Measurements from ENCODE around the gene PIK3CB.
"Not testable (repeated sequence)": the region's sequence is repeated elsewhere in the genome, so short reads cannot be mapped to it uniquely, and the experiment has no call there.

The PIK3CB gene

DNA sequence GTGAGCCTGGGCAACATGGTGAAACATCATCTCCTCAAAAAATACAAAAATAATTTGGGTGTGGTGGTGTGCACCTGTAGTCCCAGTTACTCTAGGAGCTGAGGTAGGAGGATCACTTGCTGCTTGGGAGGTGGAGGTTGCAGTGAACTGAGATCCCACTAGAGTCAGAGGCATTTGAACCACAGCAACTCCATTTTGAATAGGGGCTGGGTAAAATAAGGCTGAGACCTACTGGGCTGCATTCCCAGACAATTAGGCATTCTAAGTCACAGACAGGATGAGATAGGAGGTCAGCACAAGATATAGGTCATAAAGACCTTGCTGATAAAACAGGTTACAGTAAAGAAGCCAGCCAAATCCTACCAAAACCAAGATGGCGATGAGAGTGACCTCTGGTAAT is 12.1 kb upstream of the PIK3CB start:
- not testable (repeated sequence) for DNase-seq (ENCODE audit: low spot score)

DNA sequence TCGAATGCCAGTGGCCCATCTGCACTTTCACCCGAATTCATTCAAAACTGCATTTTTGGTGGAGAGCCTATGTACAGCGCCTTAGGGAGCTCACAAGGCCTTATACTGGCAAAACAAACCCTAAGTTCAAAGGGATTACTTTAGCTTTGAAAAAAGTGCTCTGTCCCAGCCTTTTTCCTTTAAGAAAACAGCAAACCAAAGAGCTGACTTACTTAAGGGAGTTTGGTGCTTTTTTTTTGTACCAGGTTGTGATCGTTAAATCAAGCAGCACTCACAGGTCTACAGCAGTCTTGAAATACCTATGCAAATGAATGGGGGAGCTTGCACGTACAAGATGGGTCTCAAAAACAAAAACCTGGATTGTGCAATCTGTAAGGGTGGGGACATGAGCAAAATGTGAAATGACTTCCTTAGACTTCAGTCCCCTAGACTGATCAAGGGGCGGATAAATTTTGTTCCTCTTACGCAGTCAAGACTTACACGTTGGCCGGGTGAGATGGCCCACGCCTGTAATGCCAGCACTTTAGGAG is 11.6 kb upstream of the PIK3CB start:
- DNase-seq (ENCODE audit: low spot score): no peak

DNA sequence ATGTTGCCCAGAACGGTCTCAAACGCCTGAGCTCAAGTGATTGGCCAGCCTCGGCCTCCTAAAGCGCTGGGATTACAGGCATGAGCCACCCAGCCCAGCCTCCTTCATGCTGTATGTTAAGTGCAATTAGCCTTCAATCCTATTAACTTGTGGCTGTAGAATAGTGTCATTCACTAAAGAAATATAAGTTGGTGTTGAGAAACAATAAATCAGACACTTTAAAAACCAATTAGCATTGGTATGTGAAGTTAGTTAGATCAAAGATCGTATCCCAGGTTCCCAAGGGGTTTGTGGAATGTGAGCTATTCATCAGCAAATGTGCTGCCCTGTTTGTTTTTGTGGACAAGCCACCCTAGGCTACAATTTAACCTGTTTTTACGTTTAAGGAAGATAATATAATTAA is 11.0 kb upstream of the PIK3CB start:
- DNase-seq (ENCODE audit: low spot score): no peak

DNA sequence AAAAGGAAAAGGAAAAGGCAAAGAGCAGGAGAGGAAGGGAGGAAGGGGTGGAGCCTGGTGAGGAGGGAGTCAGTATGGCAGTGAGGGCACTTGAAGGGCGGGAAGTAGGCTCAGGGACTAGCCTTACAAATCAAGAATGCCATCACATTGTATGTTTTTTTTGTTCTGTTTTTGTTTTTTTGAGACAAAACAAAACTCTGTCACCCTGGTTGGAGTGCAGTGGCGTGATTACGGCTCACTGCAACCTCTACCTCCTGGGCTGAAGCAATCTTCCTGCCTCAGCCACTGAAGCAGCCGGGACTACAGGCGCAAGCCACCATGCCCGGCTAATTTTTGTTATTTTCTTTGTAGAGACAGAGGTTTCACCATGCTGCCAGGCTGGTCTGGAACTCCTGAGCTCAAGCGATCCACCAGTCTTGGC is 10.5 kb upstream of the PIK3CB start:
- no peak for DNase-seq (ENCODE audit: low spot score)

DNA sequence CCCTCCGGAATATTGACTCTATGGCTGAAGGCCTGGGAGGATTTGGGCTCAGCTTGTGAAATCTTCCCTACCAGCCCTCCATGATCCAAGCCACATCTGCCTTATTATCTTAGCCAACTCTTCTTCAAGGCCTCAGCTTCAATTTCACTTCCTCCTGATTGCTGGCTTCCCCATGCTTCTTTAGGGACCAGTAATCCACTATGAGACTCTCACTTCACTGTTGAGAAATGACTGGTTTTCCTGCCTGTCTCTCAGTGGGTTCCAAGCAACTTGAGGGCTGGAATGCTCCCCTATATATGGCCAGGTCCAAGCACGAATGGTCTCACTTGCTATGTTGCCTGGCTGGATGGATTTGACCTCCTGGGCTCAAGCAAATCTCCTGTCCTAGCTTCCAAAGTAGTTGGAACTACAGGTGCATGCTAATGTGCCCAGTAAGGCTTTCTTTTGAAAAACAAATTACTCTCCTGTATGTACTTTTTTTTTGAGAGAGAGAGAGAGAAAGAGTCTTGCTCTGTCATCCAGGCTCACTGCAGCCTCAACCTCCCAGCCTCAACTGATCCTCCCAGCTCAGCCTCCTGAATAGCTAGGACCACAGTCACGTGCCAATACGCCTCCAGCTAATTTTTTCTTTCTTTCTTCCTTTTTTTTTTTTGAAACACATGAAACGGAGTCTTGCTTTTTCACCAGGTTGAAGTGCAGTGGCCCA is 7.9 kb upstream of the PIK3CB start:
- peak; percentile 37 for DNase-seq (ENCODE audit: low spot score)

DNA sequence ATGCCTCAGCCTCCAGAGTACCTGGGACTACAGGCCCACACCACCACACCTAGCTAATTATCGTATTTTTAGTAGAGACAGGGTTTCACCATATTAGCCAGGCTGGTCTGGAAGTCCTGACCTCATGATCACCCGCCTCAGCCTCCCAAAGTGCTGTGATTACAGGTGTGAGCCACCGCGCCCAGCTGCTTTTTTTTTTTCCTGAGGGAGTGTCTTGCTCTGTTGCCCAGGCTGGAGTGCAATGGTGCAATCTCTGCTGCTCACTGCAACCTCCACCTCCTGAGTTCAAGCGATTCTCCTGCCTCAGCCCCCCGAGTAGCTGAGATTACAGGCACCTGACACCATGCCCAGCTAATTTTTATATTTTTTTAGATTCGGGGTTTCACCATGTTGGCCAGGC is 3.7 kb upstream of the PIK3CB start:
- not testable (repeated sequence) for DNase-seq (ENCODE audit: low spot score)

DNA sequence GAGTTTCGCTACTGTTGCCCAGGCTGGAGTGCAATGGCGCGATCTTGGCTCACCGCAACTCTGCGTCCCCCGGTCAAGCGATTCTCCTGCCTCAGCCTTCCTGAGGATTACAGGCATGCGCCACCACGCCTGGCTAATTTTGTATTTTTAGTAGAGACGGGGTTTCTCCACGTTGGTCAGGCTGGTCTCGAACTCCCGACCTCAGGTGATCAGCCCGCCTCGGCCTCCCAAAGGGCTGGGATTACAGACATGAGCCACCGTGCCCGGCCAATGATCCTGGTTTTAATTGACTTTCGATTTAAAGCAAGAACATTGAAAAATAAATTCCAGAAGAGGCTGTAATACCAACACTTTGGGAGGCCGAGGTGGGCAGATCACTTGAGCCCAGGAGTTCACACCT is 1.1 kb upstream of the PIK3CB start:
- not testable (repeated sequence) for DNase-seq (ENCODE audit: low spot score)

DNA sequence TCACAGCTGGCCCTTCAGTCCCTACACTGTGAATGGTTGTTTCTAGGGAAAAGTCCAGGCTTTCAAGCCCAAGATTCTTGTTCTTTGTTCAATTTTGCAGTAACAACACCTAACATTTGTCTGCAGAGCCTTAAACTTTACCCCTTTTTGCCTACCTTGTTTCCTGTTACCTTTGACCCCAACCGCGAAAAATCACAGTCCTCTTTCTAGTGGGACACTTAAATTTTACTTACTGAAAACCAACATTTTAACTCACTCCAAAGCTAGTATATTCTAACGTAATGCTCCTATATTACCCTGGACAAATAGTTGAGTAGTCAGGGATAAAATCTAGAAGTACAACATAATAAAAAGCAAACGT is 649 bp upstream of the PIK3CB start:
- no peak for DNase-seq (ENCODE audit: low spot score)

DNA sequence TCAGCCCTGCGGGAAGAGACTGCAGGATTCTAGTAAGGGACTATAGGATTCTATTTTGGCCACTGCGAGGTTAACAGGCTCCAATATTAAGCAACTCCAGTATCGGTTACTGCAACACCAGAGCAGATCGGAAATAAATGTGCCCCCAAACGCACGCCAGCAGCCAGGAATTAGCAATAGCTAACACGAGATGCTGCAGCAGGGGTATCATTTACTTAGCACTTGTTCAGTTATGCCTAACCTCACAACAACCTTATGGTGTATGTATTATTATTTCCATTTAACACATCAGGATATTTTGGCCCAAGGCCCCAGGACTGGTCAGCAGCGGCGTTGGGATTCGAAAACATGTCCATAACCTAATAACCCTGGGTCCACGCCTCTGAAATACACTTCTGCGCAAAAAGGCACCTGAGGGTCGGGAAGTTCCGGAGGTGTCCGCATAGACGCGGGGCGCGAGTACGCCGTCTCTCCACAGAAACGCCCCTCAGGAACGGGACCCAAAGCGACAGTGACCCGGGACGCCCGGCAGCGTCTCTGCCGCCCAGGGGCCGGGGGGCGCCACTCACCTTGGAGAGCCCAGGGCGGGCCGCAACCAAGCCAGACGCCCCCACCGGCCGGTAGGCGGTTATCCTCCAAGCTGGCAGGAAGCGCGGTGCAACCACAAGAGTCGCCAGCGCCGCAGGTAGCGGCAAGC is 681 bp downstream of the PIK3CB start:
- peak; percentile 63 for DNase-seq (ENCODE audit: low spot score)

DNA sequence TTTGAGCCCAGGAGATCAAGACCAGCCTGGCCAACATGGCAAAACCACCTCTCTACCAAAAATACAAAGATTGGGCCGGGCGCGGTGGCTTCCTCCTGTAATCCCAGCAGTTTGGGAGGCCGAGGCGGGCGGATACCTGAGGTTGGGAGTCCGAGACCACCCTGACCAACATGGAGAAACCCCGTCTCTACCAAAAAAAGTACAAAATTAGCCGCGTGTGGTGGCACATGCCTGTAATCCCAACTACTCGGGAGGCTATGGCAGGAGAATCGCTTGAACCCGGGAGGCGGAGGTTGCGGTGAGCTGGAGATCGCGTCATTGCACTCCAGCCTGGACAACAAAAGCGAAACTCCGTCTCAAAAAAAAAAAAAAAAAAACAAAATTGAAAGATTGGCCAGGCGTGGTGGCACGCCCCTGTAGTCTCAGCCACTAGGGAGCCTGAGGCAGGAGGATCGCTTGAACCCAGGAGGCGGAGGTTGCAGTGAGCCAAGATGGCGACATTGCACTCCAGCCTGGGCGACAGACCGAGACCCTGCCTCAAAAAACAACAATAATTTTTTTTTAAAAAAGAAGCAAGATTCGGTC is 2.2 kb downstream of the PIK3CB start:
- DNase-seq (ENCODE audit: low spot score): not testable (repeated sequence)

DNA sequence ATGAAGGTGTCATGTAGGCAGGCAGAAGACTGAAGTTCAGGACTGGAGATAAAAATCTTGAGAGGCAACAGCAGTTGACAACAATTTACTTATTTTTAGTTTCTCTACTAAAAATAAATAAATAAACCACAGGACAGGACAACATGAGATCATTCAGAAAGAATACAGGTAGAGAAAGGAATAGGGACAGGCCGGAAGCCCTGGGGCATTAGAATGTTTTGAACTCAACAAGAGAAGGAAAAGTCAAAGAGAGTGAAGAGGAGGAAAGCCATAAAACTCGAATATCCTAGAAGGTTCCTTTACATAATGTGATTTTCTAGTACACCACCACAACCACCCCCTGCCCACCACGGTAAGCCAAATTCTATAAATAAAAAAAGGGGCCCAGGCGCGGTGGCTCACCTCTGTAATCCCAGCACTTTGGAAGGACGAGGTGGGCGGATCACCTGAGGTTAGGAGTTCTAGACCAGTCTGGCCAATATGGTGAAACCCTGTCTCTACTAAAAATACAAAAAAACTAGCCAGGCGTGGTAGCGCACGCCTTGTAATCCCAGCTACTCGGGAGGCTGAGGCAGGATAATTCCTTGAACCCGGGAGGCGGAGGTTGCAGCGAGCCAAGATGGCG is 4.7 kb downstream of the PIK3CB start:
- no peak for DNase-seq (ENCODE audit: low spot score)

DNA sequence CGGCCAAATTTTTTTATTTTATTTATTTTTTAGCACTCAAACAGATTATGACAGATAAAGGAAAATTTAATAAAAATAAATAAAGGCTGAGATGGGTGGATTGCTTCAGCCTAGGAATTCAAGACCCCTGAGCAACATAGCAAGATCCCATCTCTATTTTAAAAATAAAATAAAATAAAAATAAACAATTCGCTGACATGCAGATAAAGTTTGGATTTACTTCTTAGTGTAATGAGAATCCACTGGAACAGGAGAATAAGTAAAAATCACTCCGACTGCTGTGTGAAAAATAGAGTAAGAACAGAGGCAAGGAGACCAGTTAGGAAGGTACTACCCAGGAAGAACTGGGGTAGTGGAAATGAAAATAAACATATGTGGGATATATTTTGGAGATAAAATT is 5.6 kb downstream of the PIK3CB start:
- DNase-seq (ENCODE audit: low spot score): no peak

DNA sequence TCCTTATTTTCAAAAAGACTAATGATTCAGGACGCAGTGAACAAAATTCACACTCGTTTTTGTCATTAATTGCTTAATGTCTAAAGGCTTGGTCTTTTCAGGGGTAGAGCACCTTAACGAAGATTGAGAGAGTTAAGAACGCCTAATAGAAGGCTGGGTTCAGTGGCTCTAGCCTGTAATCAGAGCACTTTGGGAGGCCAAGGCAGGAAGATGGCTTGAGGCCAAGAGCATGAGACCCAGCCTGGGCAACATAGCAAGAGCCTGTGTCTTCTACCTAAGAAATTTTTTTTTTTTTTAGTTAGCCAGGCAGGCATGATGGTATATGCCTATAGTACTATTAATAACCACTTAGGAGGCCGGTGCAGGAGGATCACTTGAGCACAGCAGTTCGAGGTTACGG is 7.5 kb downstream of the PIK3CB start:
- no peak for DNase-seq (ENCODE audit: low spot score)

DNA sequence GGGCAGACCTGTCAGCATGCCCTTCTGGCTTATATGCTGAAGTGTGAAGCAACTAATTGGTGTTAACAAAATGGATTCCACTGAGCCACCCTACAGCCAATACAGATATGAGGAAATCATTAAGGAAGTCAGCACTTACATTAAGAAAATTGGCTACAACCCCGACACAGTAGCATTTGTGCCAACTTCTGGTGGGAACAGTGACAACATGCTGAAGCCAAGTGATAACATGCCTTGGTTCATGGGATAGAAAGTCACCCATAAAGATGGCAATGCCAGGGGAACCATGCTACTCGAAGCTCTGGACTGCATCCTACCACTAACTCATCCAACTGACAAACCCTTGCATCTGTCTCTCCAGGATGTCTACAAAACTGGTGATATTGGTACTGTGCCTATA is 9.4 kb downstream of the PIK3CB start:
- no peak for DNase-seq (ENCODE audit: low spot score)

DNA sequence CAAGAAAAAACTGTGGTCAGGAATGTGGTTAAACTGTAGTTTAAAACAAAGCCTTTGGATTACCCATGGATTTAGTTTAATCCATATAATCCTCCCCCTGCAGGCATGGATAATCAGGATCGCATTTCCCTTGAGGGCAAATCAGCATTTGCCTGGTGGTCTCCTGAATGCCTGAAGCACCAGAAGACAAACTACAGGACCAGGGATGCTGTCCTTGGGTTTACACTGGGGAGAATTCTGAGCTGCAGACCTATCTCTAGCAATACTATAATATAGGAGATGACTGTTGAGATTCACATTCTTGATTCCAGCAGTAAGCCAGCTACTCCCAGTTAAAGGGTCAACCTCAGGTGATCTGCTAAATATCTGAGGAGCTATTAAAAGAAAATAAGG is 10.6 kb downstream of the PIK3CB start:
- no peak for DNase-seq (ENCODE audit: low spot score)

DNA sequence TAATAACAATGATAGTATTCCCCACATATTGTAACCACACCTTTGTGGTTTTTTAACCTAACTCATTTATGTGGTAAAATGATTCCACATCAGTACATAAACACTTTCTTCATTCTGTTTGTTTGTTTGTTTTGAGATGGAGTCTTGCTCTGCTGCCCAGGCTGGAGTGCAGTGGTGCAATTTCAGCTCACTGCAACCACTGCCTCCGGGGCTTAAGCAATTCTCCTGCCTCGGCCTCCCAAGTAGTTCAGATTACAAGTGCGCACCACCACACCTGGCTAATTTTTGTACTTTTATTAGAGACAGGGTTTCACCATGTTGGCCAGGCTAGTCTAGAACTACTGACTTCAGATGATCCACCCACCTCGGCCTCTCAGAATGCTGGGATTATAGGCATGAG is 14.3 kb downstream of the PIK3CB start:
- DNase-seq (ENCODE audit: low spot score): not testable (repeated sequence)

DNA sequence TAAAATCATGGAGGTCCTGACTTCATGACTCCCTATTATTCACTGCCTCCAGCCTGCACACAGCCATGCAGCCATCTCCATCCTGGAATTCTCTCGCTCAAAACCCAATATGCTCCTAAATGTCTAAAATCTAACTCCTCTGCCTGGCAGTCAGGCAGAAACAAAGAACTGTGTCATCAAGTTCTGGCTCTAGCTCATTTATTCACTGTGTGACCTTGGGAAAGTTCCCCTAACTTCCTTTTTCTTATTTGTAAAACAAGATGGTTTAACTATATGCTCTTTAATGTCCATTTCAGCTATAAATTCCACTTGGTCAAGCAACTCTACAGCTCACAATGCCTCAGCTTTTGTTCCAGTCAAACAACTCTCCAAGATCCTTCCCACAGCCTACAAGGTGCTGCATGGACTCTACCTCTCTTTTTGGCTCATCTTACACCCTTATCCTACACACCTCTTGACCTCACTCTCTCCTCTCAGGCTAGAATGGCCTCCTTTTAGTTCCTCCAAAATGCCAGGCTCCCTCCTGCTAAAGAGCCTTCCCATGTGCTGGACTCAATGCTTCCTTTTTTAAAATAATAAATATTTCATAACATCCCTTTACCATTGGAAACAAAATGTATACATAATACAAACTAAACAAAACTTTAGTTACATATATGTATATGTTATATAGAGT is 16.4 kb downstream of the PIK3CB start:
- DNase-seq (ENCODE audit: low spot score): no peak

DNA sequence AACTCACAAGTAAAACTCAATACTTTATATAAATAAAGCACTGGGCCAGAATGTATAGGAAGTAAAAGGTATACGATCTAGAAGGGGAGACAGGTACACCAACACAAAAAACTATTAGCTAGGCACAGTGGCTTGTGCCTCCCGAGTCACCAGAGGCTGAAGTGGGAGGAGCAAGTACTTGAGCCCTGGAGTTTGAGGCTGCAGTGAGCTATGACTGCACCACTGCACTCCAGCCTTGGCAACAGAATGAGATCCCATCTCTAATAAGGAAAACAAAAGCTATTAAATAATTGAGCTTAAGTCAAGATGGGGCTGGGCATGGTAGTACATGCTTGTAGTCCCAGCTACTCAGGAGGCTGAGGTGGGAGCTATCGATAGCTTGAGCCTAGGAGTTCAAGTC is 17.0 kb downstream of the PIK3CB start:
- DNase-seq (ENCODE audit: low spot score): no peak

DNA sequence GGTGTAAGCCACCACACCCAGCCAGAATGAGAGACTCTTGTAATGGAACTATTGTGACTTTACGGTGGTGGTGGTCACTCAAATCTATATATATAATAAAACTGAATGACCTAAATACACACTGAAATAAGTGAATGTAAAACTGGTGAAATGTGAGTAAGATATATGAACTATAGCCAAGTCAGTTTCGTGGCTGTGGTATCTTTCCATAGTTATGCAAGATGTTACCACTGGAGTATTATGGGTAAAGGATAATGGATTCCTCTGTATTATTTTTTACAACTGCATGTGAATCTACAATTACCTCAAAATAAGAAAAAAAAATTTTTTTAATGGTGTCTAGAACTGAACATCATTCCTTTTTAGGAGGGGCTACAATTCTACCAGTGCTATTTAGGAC is 21.9 kb downstream of the PIK3CB start:
- no peak for DNase-seq (ENCODE audit: low spot score)

DNA sequence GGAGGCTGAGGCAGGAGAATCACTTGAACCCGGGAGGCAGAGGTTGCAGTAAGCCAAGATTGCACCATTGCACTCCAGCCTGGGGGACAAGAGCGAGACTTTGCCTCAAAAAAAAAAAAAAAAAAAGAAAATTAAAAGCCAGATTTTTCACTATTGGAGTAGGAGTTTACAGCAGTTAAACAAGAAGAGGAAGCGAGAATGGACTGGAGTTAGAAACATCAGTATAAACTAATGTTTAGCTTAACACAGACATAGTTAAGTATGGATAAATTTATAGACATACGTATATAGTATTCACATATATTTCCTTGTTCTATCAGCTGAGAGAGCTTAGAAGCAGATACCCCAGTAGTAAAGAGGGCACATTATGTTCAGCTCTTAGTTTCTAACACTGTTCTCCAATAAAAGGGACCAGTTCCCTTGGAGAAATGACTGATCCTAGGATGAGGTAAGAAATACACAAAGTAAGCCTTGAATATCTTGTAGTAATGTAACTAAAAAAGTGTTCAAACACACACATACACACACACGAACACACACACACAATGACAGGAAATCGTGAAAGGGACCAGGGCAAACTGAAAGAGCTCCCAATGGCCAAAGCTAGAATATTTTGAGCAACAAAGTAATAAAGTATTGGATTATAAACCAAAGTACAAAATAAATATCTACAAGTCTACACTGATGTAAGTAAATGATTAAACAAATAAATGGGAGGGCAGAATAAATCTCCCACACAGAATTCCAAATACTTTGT is 25.1 kb downstream of the PIK3CB start:
- no peak for DNase-seq (ENCODE audit: low spot score)

DNA sequence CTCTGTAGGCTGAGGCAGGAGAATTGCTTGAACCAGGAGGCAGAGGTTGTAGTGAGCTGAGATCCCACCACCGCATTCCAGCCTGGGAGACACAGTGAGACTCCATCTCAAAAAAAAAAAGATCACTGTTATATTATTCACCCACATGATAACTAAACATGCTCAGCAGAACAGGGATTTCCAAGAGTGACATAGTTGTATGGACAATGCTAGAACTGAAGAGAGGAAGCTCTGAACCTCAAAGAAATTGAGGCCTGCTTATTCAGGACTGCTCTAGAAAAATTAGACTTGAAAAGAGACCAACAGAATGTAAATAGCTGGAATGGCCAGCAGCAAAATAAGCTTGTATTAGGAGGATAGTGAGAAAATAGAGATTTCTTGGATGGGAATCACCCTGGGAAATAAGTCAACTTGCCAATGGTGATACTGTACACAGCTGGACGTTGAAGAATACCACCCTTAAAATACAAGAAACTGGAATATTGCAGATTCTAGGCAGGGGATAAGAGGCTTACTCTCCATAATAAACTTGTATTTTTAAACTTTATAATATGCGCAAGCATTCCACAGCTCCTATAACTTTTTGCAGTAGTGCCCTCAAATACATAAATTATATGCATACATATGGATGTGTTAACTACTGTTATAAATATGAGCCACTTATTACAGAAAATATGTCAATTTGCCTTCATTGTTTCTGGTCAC is 28.2 kb downstream of the PIK3CB start:
- no peak for DNase-seq (ENCODE audit: low spot score)
